Trophoblast cell (in vitro differentiated cells and primary cell): ENCODE results near the gene PLA2G4E.

ENCODE experiments used
- DNase-seq, 2 donors: peaks; one replicate each; pipeline ENCODE4 v3.0.0-alpha.2; 2016
- H2AFZ ChIP-seq: 2 replicates; pipeline ENCODE4 v1.6.1; 2013; ENCODE audit warnings: low read length, moderate library complexity, mild to moderate bottlenecking; ENCODE audit not compliant: insufficient read depth, poor library complexity
- H2AK5ac ChIP-seq: 2 replicates; pipeline ENCODE4 v1.6.1; 2013; ENCODE audit warnings: mild to moderate bottlenecking, low read length
- H2BK120ac ChIP-seq: 2 replicates; pipeline ENCODE4 v1.6.1; 2013; ENCODE audit warnings: low read length, mild to moderate bottlenecking, moderate library complexity; ENCODE audit not compliant: insufficient read depth, poor library complexity
- H2BK12ac ChIP-seq: 2 replicates; pipeline ENCODE4 v1.6.1; 2013; ENCODE audit warnings: mild to moderate bottlenecking, low read length, moderate library complexity
- H2BK5ac ChIP-seq: 2 replicates; pipeline ENCODE4 v1.6.1; 2013; ENCODE audit warnings: low read length, low read depth, moderate library complexity, mild to moderate bottlenecking; ENCODE audit not compliant: poor library complexity
- H3K14ac ChIP-seq: 2 replicates; pipeline ENCODE4 v1.6.1; 2013; ENCODE audit warnings: mild to moderate bottlenecking, low read length
- H3K18ac ChIP-seq: 2 replicates; pipeline ENCODE4 v1.6.1; 2013; ENCODE audit warnings: mild to moderate bottlenecking, low read length
- H3K23ac ChIP-seq: 2 replicates; pipeline ENCODE4 v1.6.1; 2013; ENCODE audit warnings: low read length
- H3K27ac ChIP-seq: 2 replicates; pipeline ENCODE4 v1.5.1; 2013; ENCODE audit warnings: low read depth, mild to moderate bottlenecking, inconsistent platforms, low read length, moderate library complexity
- H3K27me3 ChIP-seq: 2 replicates; pipeline ENCODE4 v1.6.1; 2013; ENCODE audit warnings: inconsistent platforms, mild to moderate bottlenecking, low read length, moderate library complexity; ENCODE audit not compliant: insufficient read depth
- H3K36me3 ChIP-seq, 2 experiments: 1 replicate in 1 of 2; 2 replicates in 1 of 2; pipeline ENCODE4 v1.6.1; 2013; ENCODE audit warnings: low read length in 2 of 2, mild to moderate bottlenecking in 2 of 2, moderate library complexity in 1 of 2; ENCODE audit not compliant: insufficient read depth in 2 of 2, control insufficient read depth in 1 of 2
- H3K4ac ChIP-seq: 2 replicates; pipeline ENCODE4 v1.6.1; 2013; ENCODE audit warnings: low read depth, mild to moderate bottlenecking, low read length, moderate library complexity
- H3K4me1 ChIP-seq, 2 experiments: 1 replicate in 1 of 2; 2 replicates in 1 of 2; pipeline ENCODE4 v1.6.1; 2013; ENCODE audit warnings: low read length in 2 of 2, mild to moderate bottlenecking in 2 of 2, moderate library complexity in 1 of 2; ENCODE audit not compliant: insufficient read depth in 2 of 2, control insufficient read depth in 1 of 2
- H3K4me2 ChIP-seq: 2 replicates; pipeline ENCODE4 v1.6.1; 2013; ENCODE audit warnings: inconsistent platforms, mild to moderate bottlenecking, low read length, moderate library complexity
- H3K4me3 ChIP-seq: 2 replicates; pipeline ENCODE4 v1.5.1; 2013; ENCODE audit warnings: mild to moderate bottlenecking, low read depth, low read length, inconsistent platforms
- H3K79me1 ChIP-seq: one replicate; pipeline ENCODE4 v1.6.1; 2013; ENCODE audit warnings: low read length
- H3K79me2 ChIP-seq: 2 replicates; pipeline ENCODE4 v1.6.1; 2013; ENCODE audit warnings: low read length, mild to moderate bottlenecking; ENCODE audit not compliant: control insufficient read depth, insufficient read depth, poor library complexity
- H3K9ac ChIP-seq: 2 replicates; pipeline ENCODE4 v1.6.1; 2013; ENCODE audit warnings: mild to moderate bottlenecking, low read length
- H3K9me3 ChIP-seq: 2 replicates; pipeline ENCODE4 v1.6.1; 2013; ENCODE audit warnings: low read depth, mild to moderate bottlenecking, control low read depth, inconsistent platforms, low read length; ENCODE audit not compliant: insufficient read depth
- H4K12ac ChIP-seq: 2 replicates; pipeline ENCODE4 v1.6.1; 2013; ENCODE audit warnings: low read depth, mild to moderate bottlenecking, low read length, moderate library complexity
- H4K8ac ChIP-seq: 2 replicates; pipeline ENCODE4 v1.6.1; 2013; ENCODE audit warnings: low read depth, mild to moderate bottlenecking, low read length, moderate library complexity
- H4K91ac ChIP-seq: one replicate; pipeline ENCODE4 v1.6.1; 2013; ENCODE audit warnings: low read depth, mild to moderate bottlenecking, low read length, moderate library complexity
- WGBS: extraction: QIAGEN DNeasy Blood & Tissue Kit; methylation state at CpG from one replicate; pipeline ENCODE4 v1.1.7; 2013; ENCODE audit warnings: missing lambda C conversion rate; ENCODE audit not compliant: insufficient read length, insufficient coverage; ENCODE audit errors: extremely low coverage; 5-methylcytosine and 5-hydroxymethylcytosine counted together

PLA2G4E gene

GRCh38 chr15:41950489-41950888, 70.4 kb downstream of the PLA2G4E start:
- H3K79me2 ChIP-seq = peaks cover 4% of the 10 kb centered on the region
- no peak overlapping the region for H3K18ac ChIP-seq
- H3K4me1 ChIP-seq = peaks cover 14 to 28% of the 10 kb centered on the region in 2 experiments
- H3K9me3 ChIP-seq = no peaks in the 10 kb centered on the region
- peaks cover 18 to 22% of the 10 kb centered on the region in 2 experiments for H3K36me3 ChIP-seq
- no peak overlapping the region for H2AFZ ChIP-seq
- no peak overlapping the region for H3K14ac ChIP-seq
- no peak overlapping the region for H4K8ac ChIP-seq
- peak overlapping the region; percentile 3 for H3K27ac ChIP-seq
- H3K4me2 ChIP-seq = no peak overlapping the region
- no peaks in the 10 kb centered on the region for H3K27me3 ChIP-seq
- H3K4ac ChIP-seq = no peak overlapping the region
- no CpG with 5 or more reads among the region's 5 CpGs for WGBS
- H2BK120ac ChIP-seq = no peak overlapping the region
- peaks cover 10% of the 10 kb centered on the region for H3K79me1 ChIP-seq
- no peak overlapping the region for H3K4me3 ChIP-seq
- no peak overlapping the region for H2BK12ac ChIP-seq
- peak overlapping the region; percentile 4 for H2AK5ac ChIP-seq
- H3K23ac ChIP-seq = no peak overlapping the region
- H3K9ac ChIP-seq = no peak overlapping the region
- no peak overlapping the region for H4K12ac ChIP-seq
- no peak overlapping the region for H2BK5ac ChIP-seq
- no peak overlapping the region for H4K91ac ChIP-seq
- no peak for DNase-seq

- Histone ChIP-seq H3K23ac (no peak overlapping the region), H4K12ac (no peak overlapping the region), H4K91ac (no peak overlapping the region), H3K27me3 (no peaks in the 10 kb centered on the region), H3K79me1 (peaks cover 14% of the 10 kb centered on the region), H2BK120ac (no peak overlapping the region), H3K4ac (no peak overlapping the region), H3K79me2 (peaks cover 4% of the 10 kb centered on the region), H3K36me3 (peaks cover 18 to 22% of the 10 kb centered on the region in 2 experiments), H3K4me1 (peaks cover 18 to 32% of the 10 kb centered on the region in 2 experiments), H3K9ac (no peak overlapping the region), H3K4me2 (peak overlapping the region; percentile 1), H2AK5ac (no peak overlapping the region), H3K18ac (no peak overlapping the region), H2AFZ (no peak overlapping the region), H2BK5ac (no peak overlapping the region), H3K27ac (peak overlapping the region; percentile 44), H3K14ac (no peak overlapping the region), H3K4me3 (no peak overlapping the region), H4K8ac (no peak overlapping the region), H2BK12ac (no peak overlapping the region), H3K9me3 (no peaks in the 10 kb centered on the region)
- no peak for DNase-seq
- no CpG with 5 or more reads among the region's 4 CpGs for WGBS
Observed at GRCh38 chr15:41950127-41950483, 70.7 kb downstream of the PLA2G4E start.

GRCh38 chr15:41949401-41950126, 71.3 kb downstream of the PLA2G4E start:
- no peak overlapping the region for H2BK5ac ChIP-seq
- peaks cover 24 to 37% of the 10 kb centered on the region in 2 experiments for H3K4me1 ChIP-seq
- peaks cover 18% of the 10 kb centered on the region for H3K79me1 ChIP-seq
- H3K18ac ChIP-seq = no peak overlapping the region
- H2AK5ac ChIP-seq = no peak overlapping the region
- H3K23ac ChIP-seq = no peak overlapping the region
- H2BK120ac ChIP-seq = no peak overlapping the region
- H2BK12ac ChIP-seq = no peak overlapping the region
- H4K12ac ChIP-seq = no peak overlapping the region
- H3K27me3 ChIP-seq = no peaks in the 10 kb centered on the region
- H3K79me2 ChIP-seq = peaks cover 4% of the 10 kb centered on the region
- no peak overlapping the region for H2AFZ ChIP-seq
- H3K9me3 ChIP-seq = no peaks in the 10 kb centered on the region
- H3K4me2 ChIP-seq = peak overlapping the region; percentile 1
- no peak for DNase-seq
- no peak overlapping the region for H3K14ac ChIP-seq
- no CpG with 5 or more reads among the region's 5 CpGs for WGBS
- no peak overlapping the region for H3K4me3 ChIP-seq
- H3K27ac ChIP-seq = peak overlapping the region; percentile 72
- H3K4ac ChIP-seq = no peak overlapping the region
- H3K36me3 ChIP-seq = peaks cover 18 to 22% of the 10 kb centered on the region in 2 experiments
- H3K9ac ChIP-seq = no peak overlapping the region
- H4K91ac ChIP-seq = no peak overlapping the region
- no peak overlapping the region for H4K8ac ChIP-seq

- no peak for DNase-seq
- Histone ChIP-seq H4K8ac (no peak overlapping the region), H3K4me2 (no peak overlapping the region), H2BK120ac (no peak overlapping the region), H3K27ac (no peak overlapping the region), H2AFZ (no peak overlapping the region), H3K4me3 (no peak overlapping the region), H2BK12ac (no peak overlapping the region), H4K12ac (no peak overlapping the region), H3K27me3 (no peaks in the 10 kb centered on the region), H3K9ac (no peak overlapping the region), H3K4me1 (peaks cover 31 to 45% of the 10 kb centered on the region in 2 experiments), H3K4ac (no peak overlapping the region), H3K79me2 (peaks cover 9% of the 10 kb centered on the region), H3K36me3 (peaks cover 16% of the 10 kb centered on the region in 2 experiments), H2AK5ac (no peak overlapping the region), H3K18ac (no peak overlapping the region), H3K14ac (no peak overlapping the region), H3K9me3 (no peaks in the 10 kb centered on the region), H2BK5ac (no peak overlapping the region), H3K23ac (no peak overlapping the region), H4K91ac (no peak overlapping the region), H3K79me1 (peaks cover 25% of the 10 kb centered on the region)
- no CpG with 5 or more reads among the region's 3 CpGs for WGBS
Observed at GRCh38 chr15:41948490-41948889, 72.4 kb downstream of the PLA2G4E start.
